DOHH2 (cell line): ENCODE results near the gene PBX4.

ENCODE experiments used
- H3F3A ChIP-seq: fragments of 200-600 bp; sonication (generic), shearing (Covaris generic); 2 replicates; pipeline ENCODE4 v1.6.0; 2016; ENCODE audit warnings: antibody characterized with exemption, mild to moderate bottlenecking; ENCODE audit not compliant: control insufficient read depth, insufficient read depth
- H3K27ac ChIP-seq: fragments of 200-600 bp; sonication (generic); 2 replicates; pipeline ENCODE4 v1.5.1; 2014; ENCODE audit warnings: low read depth, mild to moderate bottlenecking, low read length, moderate library complexity
- H3K27me3 ChIP-seq: fragments of 200-600 bp; sonication (generic); 2 replicates; pipeline ENCODE4 v1.6.1; 2014; ENCODE audit warnings: mild to moderate bottlenecking, low read length, mixed read lengths; ENCODE audit not compliant: control insufficient read depth
- H3K36me3 ChIP-seq: fragments of 200-600 bp; sonication (generic); 2 replicates; pipeline ENCODE4 v1.6.1; 2014; ENCODE audit warnings: mild to moderate bottlenecking, low read length, moderate library complexity, mixed read lengths; ENCODE audit not compliant: control insufficient read depth
- H3K4me1 ChIP-seq: fragments of 200-600 bp; sonication (generic); 2 replicates; pipeline ENCODE4 v1.6.1; 2014; ENCODE audit warnings: mild to moderate bottlenecking, low read length, mixed read lengths; ENCODE audit not compliant: control insufficient read depth
- H3K4me2 ChIP-seq: fragments of 200-600 bp; sonication (generic); 2 replicates; pipeline ENCODE4 v1.6.0; 2014; ENCODE audit warnings: mild to moderate bottlenecking, low read length, moderate library complexity
- H3K4me3 ChIP-seq: fragments of 200-600 bp; sonication (generic); 2 replicates; pipeline ENCODE4 v1.5.1; 2014; ENCODE audit warnings: mild to moderate bottlenecking, low read length, mixed read lengths
- H3K79me2 ChIP-seq: fragments of 200-600 bp; sonication (generic); 2 replicates; pipeline ENCODE4 v1.6.1; 2014; ENCODE audit warnings: mild to moderate bottlenecking, low read length, mixed read lengths; ENCODE audit not compliant: control insufficient read depth
- H3K9me2 ChIP-seq: fragments of 200-600 bp; sonication (generic); replicated peaks from 2 replicates; pipeline ENCODE4 v1.6.1; 2014; ENCODE audit warnings: mild to moderate bottlenecking, low read length, mixed read lengths; ENCODE audit not compliant: control insufficient read depth
- H3K9me3 ChIP-seq: fragments of 200-600 bp; sonication (generic); 2 replicates; pipeline ENCODE4 v1.6.1; 2014; ENCODE audit warnings: antibody characterized with exemption, low read length, mixed read lengths; ENCODE audit not compliant: control insufficient read depth, insufficient read depth
- H4K20me1 ChIP-seq: fragments of 200-600 bp; sonication (generic); 2 replicates; pipeline ENCODE4 v1.6.0; 2014; ENCODE audit warnings: low read depth, mild to moderate bottlenecking, antibody characterized with exemption, low read length, moderate library complexity; ENCODE audit not compliant: control insufficient read depth, insufficient read depth
- CTCF ChIP-seq: fragments of 200-600 bp; sonication (generic); IDR thresholded peaks from one replicate; pipeline ENCODE4 v1.5.1; 2014; ENCODE audit warnings: antibody characterized with exemption, mild to moderate bottlenecking, low read depth, low read length; ENCODE audit not compliant: poor library complexity, severe bottlenecking
- EZH2phosphoT487 ChIP-seq: fragments of 200-600 bp; sonication (generic); IDR thresholded peaks from 2 replicates; pipeline ENCODE4 v1.6.1; 2017; ENCODE audit warnings: borderline replicate concordance, mild to moderate bottlenecking, antibody characterized with exemption, low read length, moderate library complexity, mixed read lengths

Gene PBX4

GRCh38 chr19:19651076-19651475 lies 32.6 kb upstream of the PBX4 start:
- Histone ChIP-seq H3K9me2 (no peaks in the 10 kb centered on the region), H3K4me3 (no peak overlapping the region), H3K9me3 (no peaks in the 10 kb centered on the region), H3K79me2 (no peaks in the 10 kb centered on the region), H3K4me1 (no peaks in the 10 kb centered on the region), H3F3A (no peaks in the 10 kb centered on the region), H3K27ac (no peak overlapping the region), H3K27me3 (no peaks in the 10 kb centered on the region), H3K36me3 (peaks cover 92% of the 10 kb centered on the region), H4K20me1 (no peaks in the 10 kb centered on the region), H3K4me2 (no peak overlapping the region)
- TF ChIP-seq EZH2phosphoT487, result no peak
- TF ChIP-seq CTCF, result no peak

GRCh38 chr19:19650331-19650730 lies 31.8 kb upstream of the PBX4 start:
- Histone ChIP-seq H3K4me3 (no peak overlapping the region), H3K9me3 (no peaks in the 10 kb centered on the region), H3K4me2 (no peak overlapping the region), H3K9me2 (no peaks in the 10 kb centered on the region), H4K20me1 (no peaks in the 10 kb centered on the region), H3K4me1 (no peaks in the 10 kb centered on the region), H3K27me3 (no peaks in the 10 kb centered on the region), H3K36me3 (peaks cover 90% of the 10 kb centered on the region), H3K27ac (no peak overlapping the region), H3K79me2 (no peaks in the 10 kb centered on the region), H3F3A (no peaks in the 10 kb centered on the region)
- TF ChIP-seq CTCF (no peak), EZH2phosphoT487 (no peak)

GRCh38 chr19:19649580-19649995 lies 31.1 kb upstream of the PBX4 start:
- no peaks in the 10 kb centered on the region for H3K9me3 ChIP-seq
- peaks cover 90% of the 10 kb centered on the region for H3K36me3 ChIP-seq
- no peaks in the 10 kb centered on the region for H3K79me2 ChIP-seq
- H3K4me1 ChIP-seq, result peaks cover 3% of the 10 kb centered on the region; the same call in 1 of the 2 replicates
- no peaks in the 10 kb centered on the region for H3K27me3 ChIP-seq
- H3F3A ChIP-seq, result peaks cover 4% of the 10 kb centered on the region; the same call in 1 of the 2 replicates
- TF ChIP-seq CTCF (no peak), EZH2phosphoT487 (no peak)
- H4K20me1 ChIP-seq, result no peaks in the 10 kb centered on the region
- H3K9me2 ChIP-seq, result no peaks in the 10 kb centered on the region
- no peak overlapping the region for H3K4me2 ChIP-seq
- no peak overlapping the region for H3K4me3 ChIP-seq
- no peak overlapping the region for H3K27ac ChIP-seq

- H3K27ac ChIP-seq, result no peak overlapping the region
- no peaks in the 10 kb centered on the region for H3K9me3 ChIP-seq
- no peaks in the 10 kb centered on the region for H3K9me2 ChIP-seq
- no peak overlapping the region for H3K4me3 ChIP-seq
- H3K27me3 ChIP-seq, result no peaks in the 10 kb centered on the region
- peaks cover 7% of the 10 kb centered on the region for H3K4me1 ChIP-seq
- H4K20me1 ChIP-seq, result no peaks in the 10 kb centered on the region
- no peaks in the 10 kb centered on the region for H3K79me2 ChIP-seq
- no peak overlapping the region for H3K4me2 ChIP-seq
- H3F3A ChIP-seq, result peaks cover 6% of the 10 kb centered on the region
- H3K36me3 ChIP-seq, result peaks cover 90% of the 10 kb centered on the region
- no peak for TF ChIP-seq EZH2phosphoT487
- no peak for TF ChIP-seq CTCF
Observed at GRCh38 chr19:19649155-19649554, 30.7 kb upstream of the PBX4 start.
